SU-DHL-6 (cell line): ENCODE data around the gene MACC1.

Experiments
- CTCF ChIP-seq: fragments of 200-600 bp; sonication (generic); IDR thresholded peaks from one replicate; pipeline ENCODE4 v1.5.1; 2017; ENCODE audit warnings: antibody characterized with exemption, mild to moderate bottlenecking, low read length, moderate library complexity; ENCODE audit not compliant: insufficient read depth, poor library complexity, severe bottlenecking
- EZH2phosphoT487 ChIP-seq: fragments of 200-600 bp; sonication (generic), shearing (Covaris generic); conservative IDR thresholded peaks from 2 replicates; pipeline ENCODE4 v1.6.1; 2018; ENCODE audit warnings: mild to moderate bottlenecking, antibody characterized with exemption, low read length, moderate library complexity, mixed read lengths

DNA sequence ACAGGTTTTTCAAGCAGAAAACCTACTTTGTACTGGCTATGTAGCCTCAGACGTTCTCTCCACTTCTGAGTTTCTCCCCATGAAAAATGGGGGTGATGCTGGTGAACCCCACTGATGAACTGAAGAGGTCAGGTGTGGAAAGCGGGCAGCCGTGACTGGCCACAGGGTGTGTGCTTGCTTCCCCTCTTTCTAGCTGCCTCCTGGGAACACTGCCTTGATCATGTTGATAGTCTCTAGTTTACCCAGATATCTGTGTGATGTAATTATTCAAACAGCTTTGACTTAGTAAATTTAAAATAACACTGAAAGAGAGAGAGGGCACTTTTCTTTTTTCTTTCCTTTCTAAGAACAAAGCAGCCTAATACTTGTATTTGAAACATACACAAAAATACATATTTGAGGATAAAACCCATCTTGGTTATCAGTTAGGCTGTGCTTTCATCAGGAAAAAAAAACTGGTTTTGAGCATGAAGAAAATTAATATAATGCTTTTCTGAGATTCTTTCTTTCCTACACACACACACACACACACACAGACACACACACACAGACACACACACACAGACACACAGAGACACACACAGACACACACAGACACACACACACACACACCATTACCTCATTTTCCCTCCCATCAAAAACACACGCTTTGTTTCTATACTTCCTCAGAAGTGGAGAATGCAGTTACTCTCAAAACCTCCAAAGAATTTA lies 76.7 kb downstream of the MACC1 start:
- TF ChIP-seq CTCF (no peak), EZH2phosphoT487 (no peak)
